Mesothelial cell of epicardium (in vitro differentiated cells): ENCODE data around the gene SLC5A9. TPM values are rescaled to one million over a fixed set of nuclear protein-coding genes. Genes with fewer than 3 reads are reported as not detected.

ENCODE experiments used
- DNase-seq, 2 experiments: peaks; one replicate each; pipeline ENCODE4 v3.0.0; 2021; ENCODE audit warnings: low spot score in 2 of 2; ENCODE audit not compliant: unreplicated experiment in 2 of 2
- H3K27ac Mint-ChIP-seq: 2 replicates; pipeline ENCODE4 v1.8.0; 2021; ENCODE audit warnings: mixed read lengths
- H3K27me3 Mint-ChIP-seq: 2 replicates; pipeline ENCODE4 v1.8.0; 2021; ENCODE audit warnings: low read depth, mixed read lengths
- H3K36me3 Mint-ChIP-seq: 2 replicates; pipeline ENCODE4 v1.8.0; 2021; ENCODE audit warnings: mixed read lengths
- H3K4me1 Mint-ChIP-seq: 2 replicates; pipeline ENCODE4 v1.8.0; 2021; ENCODE audit warnings: mixed read lengths
- H3K4me3 Mint-ChIP-seq: 2 replicates; pipeline ENCODE4 v1.8.0; 2021; ENCODE audit warnings: mild to moderate bottlenecking, moderate library complexity, mixed read lengths
- H3K9me3 Mint-ChIP-seq: 2 replicates; pipeline ENCODE4 v1.8.0; 2021; ENCODE audit warnings: mixed read lengths
- total RNA-seq: library from RNA; stranded (reverse); gene quantifications from 3 replicates; pipeline ENCODE4 v1.2.1, GENCODE V29; 2021
- TF ChIP-seq, protein P1 (sequence below): fragments of 200-600 bp; sonication (generic); IDR thresholded peaks from one replicate; pipeline ENCODE4 v1.5.0; 2021; ENCODE audit warnings: antibody characterized with exemption; ENCODE audit not compliant: unreplicated experiment

The SLC5A9 gene
- total RNA-seq, 1 donor from 2014 or later, result 0.07 TPM

DNA sequence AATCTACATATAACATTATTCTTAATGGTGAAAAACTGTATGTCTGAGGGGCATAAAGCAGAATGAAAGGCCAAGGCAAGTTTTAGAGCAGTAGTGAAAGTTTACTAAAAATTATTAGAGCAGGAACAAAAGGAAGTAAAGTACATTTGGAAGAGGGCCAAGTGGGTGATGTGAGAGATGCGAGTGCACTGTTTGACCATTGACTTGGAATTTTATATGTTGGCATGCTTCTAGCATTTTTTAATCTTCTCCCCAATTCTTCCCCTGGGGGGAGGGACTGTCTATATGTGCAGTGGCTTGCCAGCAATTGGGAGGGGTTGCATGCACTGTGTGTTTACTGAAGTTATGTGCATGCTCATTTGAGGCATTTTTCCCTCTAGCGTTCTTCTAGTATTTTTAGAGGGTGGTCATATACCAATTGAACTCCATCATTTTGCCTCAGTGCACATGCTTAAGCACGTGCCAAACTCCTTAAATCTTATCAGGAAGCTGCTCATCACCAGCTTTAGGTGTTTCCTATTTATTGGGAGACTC, 36.1 kb upstream of the SLC5A9 start:
- DNase-seq, result no peak
- TF ChIP-seq, protein P1, sequence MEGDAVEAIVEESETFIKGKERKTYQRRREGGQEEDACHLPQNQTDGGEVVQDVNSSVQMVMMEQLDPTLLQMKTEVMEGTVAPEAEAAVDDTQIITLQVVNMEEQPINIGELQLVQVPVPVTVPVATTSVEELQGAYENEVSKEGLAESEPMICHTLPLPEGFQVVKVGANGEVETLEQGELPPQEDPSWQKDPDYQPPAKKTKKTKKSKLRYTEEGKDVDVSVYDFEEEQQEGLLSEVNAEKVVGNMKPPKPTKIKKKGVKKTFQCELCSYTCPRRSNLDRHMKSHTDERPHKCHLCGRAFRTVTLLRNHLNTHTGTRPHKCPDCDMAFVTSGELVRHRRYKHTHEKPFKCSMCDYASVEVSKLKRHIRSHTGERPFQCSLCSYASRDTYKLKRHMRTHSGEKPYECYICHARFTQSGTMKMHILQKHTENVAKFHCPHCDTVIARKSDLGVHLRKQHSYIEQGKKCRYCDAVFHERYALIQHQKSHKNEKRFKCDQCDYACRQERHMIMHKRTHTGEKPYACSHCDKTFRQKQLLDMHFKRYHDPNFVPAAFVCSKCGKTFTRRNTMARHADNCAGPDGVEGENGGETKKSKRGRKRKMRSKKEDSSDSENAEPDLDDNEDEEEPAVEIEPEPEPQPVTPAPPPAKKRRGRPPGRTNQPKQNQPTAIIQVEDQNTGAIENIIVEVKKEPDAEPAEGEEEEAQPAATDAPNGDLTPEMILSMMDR, result no peak
- Mint-ChIP-seq H3K36me3 (no peaks in the 10 kb centered on the region), H3K27ac (no peak overlapping the region), H3K4me1 (no peaks in the 10 kb centered on the region), H3K4me3 (no peak overlapping the region), H3K9me3 (peaks cover 68% of the 10 kb centered on the region), H3K27me3 (peaks cover 10% of the 10 kb centered on the region)

DNA sequence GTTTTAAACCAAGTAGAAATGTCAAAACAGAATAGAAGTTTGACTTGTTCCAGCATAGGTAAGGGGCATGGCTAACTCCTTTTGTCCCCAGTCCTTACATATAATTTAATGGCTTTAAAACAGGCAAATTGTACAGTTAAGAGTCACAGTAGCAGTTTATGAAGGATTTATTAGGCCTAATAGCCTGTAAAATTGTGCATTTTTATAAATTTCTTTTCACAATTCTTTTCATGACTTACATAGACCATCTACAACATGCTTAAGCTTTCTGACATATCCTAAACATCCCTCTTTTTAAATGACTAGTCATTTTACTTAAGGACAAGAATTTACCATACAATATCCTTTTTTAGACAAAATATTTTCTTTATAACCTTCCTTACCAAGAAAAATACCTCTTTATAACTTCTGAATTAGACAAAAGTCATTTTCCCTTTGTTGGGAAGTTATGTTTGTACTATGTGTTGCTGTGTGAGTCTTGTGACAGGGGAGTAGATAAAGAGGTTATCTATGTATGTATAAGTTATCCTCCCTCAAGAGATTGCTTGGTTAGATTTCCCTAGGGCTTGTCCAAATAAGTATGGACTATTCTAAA, 34.5 kb upstream of the SLC5A9 start:
- H3K4me3 Mint-ChIP-seq, result no peak overlapping the region
- no peaks in the 10 kb centered on the region for H3K36me3 Mint-ChIP-seq

DNA sequence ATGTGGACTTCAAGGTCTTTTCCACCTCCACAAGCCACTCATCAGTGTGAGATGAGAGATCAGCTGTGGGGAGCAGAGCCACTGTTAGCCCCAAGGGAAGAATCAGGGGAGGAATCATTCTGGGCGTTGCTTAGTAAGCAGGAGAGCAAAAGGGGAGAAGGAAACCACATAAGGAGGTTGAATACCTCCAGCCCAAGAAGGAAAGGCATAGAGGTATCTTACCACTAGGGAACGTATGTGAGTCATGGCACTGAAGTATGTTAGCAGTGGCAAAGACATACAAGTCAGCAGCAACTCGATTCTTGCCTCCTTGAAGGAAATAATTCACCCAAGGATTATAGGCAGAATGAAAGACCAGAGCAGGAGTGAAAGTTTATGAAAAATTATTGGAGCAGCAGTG, 31.6 kb upstream of the SLC5A9 start:
- Mint-ChIP-seq H3K9me3 (peaks cover 49% of the 10 kb centered on the region), H3K4me1 (no peaks in the 10 kb centered on the region), H3K27ac (no peak overlapping the region), H3K36me3 (no peaks in the 10 kb centered on the region), H3K4me3 (no peak overlapping the region), H3K27me3 (peaks cover 7% of the 10 kb centered on the region)
- no peak for DNase-seq
- TF ChIP-seq, protein P1, result no peak

More for the DNA sequence above, 34.5 kb upstream of the SLC5A9 start:
- no peak for DNase-seq
- TF ChIP-seq, protein P1, result no peak
- Mint-ChIP-seq H3K9me3 (peaks cover 65% of the 10 kb centered on the region), H3K4me1 (no peaks in the 10 kb centered on the region), H3K27me3 (peaks cover under 1% of the 10 kb centered on the region), H3K27ac (no peak overlapping the region)

DNA sequence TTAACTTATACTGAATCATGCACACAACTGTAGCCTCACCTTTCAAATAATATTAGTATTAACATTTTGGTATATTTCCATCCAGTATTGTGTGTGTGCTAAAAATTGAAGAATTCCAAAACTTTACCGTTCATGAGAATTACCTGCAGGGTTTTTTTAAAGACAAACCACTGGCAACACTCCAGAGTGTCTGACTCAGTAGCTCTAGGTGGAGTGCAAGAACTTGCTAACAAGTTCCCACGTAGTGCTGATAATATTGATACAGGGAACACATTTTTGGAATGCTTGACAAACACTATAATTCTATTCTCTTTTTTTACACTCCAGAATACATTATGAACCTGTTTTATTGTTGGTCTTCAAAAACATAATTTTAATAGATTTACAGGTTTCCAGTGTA, 27.7 kb upstream of the SLC5A9 start:
- H3K27me3 Mint-ChIP-seq, result peaks cover 17% of the 10 kb centered on the region
- H3K27ac Mint-ChIP-seq, result no peak overlapping the region
- peaks cover 3% of the 10 kb centered on the region for H3K4me1 Mint-ChIP-seq
- no peaks in the 10 kb centered on the region for H3K36me3 Mint-ChIP-seq
- H3K9me3 Mint-ChIP-seq, result peaks cover 17% of the 10 kb centered on the region
- DNase-seq, result no peak
- TF ChIP-seq, protein P1, result no peak
- no peak overlapping the region for H3K4me3 Mint-ChIP-seq

DNA sequence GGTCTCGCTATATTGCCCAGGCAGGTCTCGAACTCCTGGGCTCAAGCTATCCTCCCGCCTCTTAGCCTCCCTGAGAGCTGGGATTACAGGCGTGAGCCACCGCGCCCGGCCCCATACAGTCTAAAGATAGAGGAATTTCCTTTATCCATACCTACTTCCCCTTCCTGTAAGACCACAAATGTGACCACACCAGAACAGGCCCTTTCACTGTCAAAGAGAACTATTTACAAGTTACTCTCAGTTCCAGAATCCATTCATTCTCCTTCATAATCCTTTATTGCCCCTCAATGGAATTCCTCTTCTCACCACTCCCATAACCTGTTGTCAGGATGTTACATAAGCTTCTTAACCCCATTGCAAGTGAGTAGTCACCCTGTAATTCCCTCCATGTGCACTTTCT, 26.3 kb upstream of the SLC5A9 start:
- Mint-ChIP-seq H3K36me3 (no peaks in the 10 kb centered on the region), H3K9me3 (peaks cover 2% of the 10 kb centered on the region), H3K4me1 (peaks cover 7% of the 10 kb centered on the region), H3K27me3 (peaks cover 20% of the 10 kb centered on the region), H3K27ac (no peak overlapping the region), H3K4me3 (no peak overlapping the region)
- DNase-seq, result no peak
- TF ChIP-seq, protein P1, result no peak

DNA sequence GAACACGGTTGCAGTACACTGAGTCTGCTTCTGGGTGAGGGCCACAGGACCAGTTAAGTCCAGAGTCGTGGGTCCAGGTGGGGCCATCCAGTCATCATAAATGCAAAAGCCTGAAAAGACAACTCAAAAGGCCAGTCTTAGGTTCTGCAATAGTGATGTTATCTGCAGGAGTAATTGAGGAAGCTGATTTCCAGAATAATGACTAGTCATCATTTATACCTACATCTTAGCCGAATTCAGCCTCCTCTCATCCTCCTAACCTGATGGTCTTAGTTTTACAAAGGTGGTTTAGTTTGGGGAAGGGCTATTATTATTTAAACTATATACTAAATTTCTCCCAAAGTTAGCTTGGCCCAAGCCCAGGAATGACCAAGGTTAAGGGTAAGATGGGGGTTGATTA, 23.5 kb upstream of the SLC5A9 start:
- TF ChIP-seq, protein P1, result no peak
- H3K36me3 Mint-ChIP-seq, result no peaks in the 10 kb centered on the region
- no peak overlapping the region for H3K27ac Mint-ChIP-seq
- H3K9me3 Mint-ChIP-seq, result no peaks in the 10 kb centered on the region
- H3K27me3 Mint-ChIP-seq, result peaks cover 23% of the 10 kb centered on the region
- H3K4me1 Mint-ChIP-seq, result peaks cover 7% of the 10 kb centered on the region
- DNase-seq, result no peak
- no peak overlapping the region for H3K4me3 Mint-ChIP-seq
